ENCODE data around the gene PRCP. TPM values are rescaled to one million over a fixed set of nuclear protein-coding genes. Genes with fewer than 3 reads are reported as not detected.

Gene PRCP
- total RNA-seq, 1 experiment from 2014 or later: 57.0 TPM

- POLR2A ChIA-PET: no interaction called here
- CTCF ChIA-PET: interaction anchor here (0.7 kb wide), 1 partner anchor 8 kb away, joined by 4 read pairs; no protein-coding TSS in a partner anchor
- DNase-seq (ENCODE audit: low read depth, low spot score): no peak
- H3K4me1 ChIP-seq (ENCODE audit: control insufficient read depth, insufficient read depth, low read length): no peaks in the 10 kb centered on the region
- no peaks in the 10 kb centered on the region for H3K9me3 ChIP-seq (ENCODE audit: control insufficient read depth, insufficient read depth, low read depth, low read length)
- H3K27ac ChIP-seq (ENCODE audit: low read length): no peak overlapping the region
- TF ChIP-seq SIN3A (IDR thresholded peaks at IDR 0.05; ENCODE audit: borderline replicate concordance, insufficient read depth, low read depth, low read length) (no peak), POLR2AphosphoS5 (IDR thresholded peaks at IDR 0.05; ENCODE audit: low read depth, low read length) (no peak), REST (IDR thresholded peaks at IDR 0.05; ENCODE audit: insufficient read depth in 1 of 2, low read depth in 2 of 2, low read length in 1 of 2) (no peak), TCF7L2 (IDR thresholded peaks at IDR 0.05; ENCODE audit: low read depth, low read length) (no peak), CTCF (IDR thresholded peaks at IDR 0.05) (no peak)
- intact Hi-C loops (cut with micrococcal nuclease; ENCODE audit: unreplicated experiment): no loop called here
- no peak for ATAC-seq
- no peak overlapping the region for H3K4me3 ChIP-seq (ENCODE audit: low read depth in 2 of 2, low read length in 2 of 2)
- H3K36me3 ChIP-seq (ENCODE audit: control insufficient read depth, insufficient read depth, low read length): peaks cover 13% of the 10 kb centered on the region
- H3K27me3 ChIP-seq (ENCODE audit: control insufficient read depth, insufficient read depth, low read length): no peaks in the 10 kb centered on the region
- in situ Hi-C loops (cut with HindIII; ENCODE audit: low pct_unique_long_range_greater_than_20kb, low sequenced_read_pairs): no loop called here
- no TSS peak for BruUV-seq (replicated peaks)
These were observed 28.9 kb upstream of the PRCP start for GRCh38 chr11:82929121-82929520.

GRCh38 chr11:82927264-82927880 is 27.1 kb upstream of the PRCP start:
- H3K4me3 ChIP-seq (ENCODE audit: low read depth in 2 of 2, low read length in 2 of 2): no peak overlapping the region
- POLR2A ChIA-PET: interaction anchor here (0.7 kb wide), 1 partner anchor 15 kb away, joined by 3 read pairs; no protein-coding TSS in a partner anchor
- CTCF ChIA-PET: interaction anchor here (0.7 to 1.0 kb wide), 2 partner anchors 26 to 60 kb away, joined by 3 to 5 read pairs; partner anchors contain the start of gene DDIAS
- in situ Hi-C loops (cut with HindIII; ENCODE audit: low pct_unique_long_range_greater_than_20kb, low sequenced_read_pairs): no loop called here
- no TSS peak for BruUV-seq (replicated peaks)
- intact Hi-C loops (cut with micrococcal nuclease; ENCODE audit: unreplicated experiment): loop anchor here (1.0 kb wide), 1 partner anchor 59 kb away; no protein-coding TSS in a partner anchor
- TF ChIP-seq CTCF (IDR thresholded peaks at IDR 0.05): peak; percentile 87; the same call in 1 of the 2 replicates
- no peak for TF ChIP-seq POLR2AphosphoS5 (IDR thresholded peaks at IDR 0.05; ENCODE audit: low read depth, low read length)
- TF ChIP-seq TCF7L2 (IDR thresholded peaks at IDR 0.05; ENCODE audit: low read depth, low read length): no peak
- TF ChIP-seq SIN3A (IDR thresholded peaks at IDR 0.05; ENCODE audit: borderline replicate concordance, insufficient read depth, low read depth, low read length): no peak
- H3K27ac ChIP-seq (ENCODE audit: low read length): no peak overlapping the region
- H3K27me3 ChIP-seq (ENCODE audit: control insufficient read depth, insufficient read depth, low read length): no peaks in the 10 kb centered on the region
- DNase-seq (ENCODE audit: low read depth, low spot score) (peak; percentile 43), ATAC-seq (peak; percentile 93)
- no peaks in the 10 kb centered on the region for H3K4me1 ChIP-seq (ENCODE audit: control insufficient read depth, insufficient read depth, low read length)
- peaks cover 5% of the 10 kb centered on the region; the same call in 1 of the 2 replicates for H3K36me3 ChIP-seq (ENCODE audit: control insufficient read depth, insufficient read depth, low read length)
- no peaks in the 10 kb centered on the region for H3K9me3 ChIP-seq (ENCODE audit: control insufficient read depth, insufficient read depth, low read depth, low read length)
